SK-N-MC (cell line): Measurements from ENCODE around the gene COL4A4.
A peak's percentile ranks its signal among the peaks of the same experiment; 100 is the strongest.

Experiments used
- DNase-seq: peaks from one replicate; pipeline ENCODE4 v3.0.0-alpha.2; 2011; ENCODE audit warnings: low read depth, low spot score
- H3K27ac ChIP-seq: fragments of 200-600 bp; sonication (generic); 2 replicates; pipeline ENCODE4 v1.5.1; 2016; ENCODE audit warnings: mixed run types
- H3K36me3 ChIP-seq: fragments of 200-600 bp; sonication (generic); 2 replicates; pipeline ENCODE4 v1.6.1; 2017; ENCODE audit warnings: antibody characterized with exemption, low read length, mixed read lengths; ENCODE audit not compliant: insufficient read depth
- H3K4me3 ChIP-seq: fragments of 200-600 bp; sonication (generic); 2 replicates; pipeline ENCODE4 v1.5.1; 2016
- H3K9ac ChIP-seq: fragments of 200-600 bp; sonication (generic); 2 replicates; pipeline ENCODE4 v1.8.0; 2017; ENCODE audit warnings: mixed run types, mixed read lengths; ENCODE audit not compliant: insufficient read length
- H3K9me3 ChIP-seq: fragments of 200-600 bp; sonication (generic); 2 replicates; pipeline ENCODE4 v1.6.1; 2017; ENCODE audit warnings: low read depth, mild to moderate bottlenecking, antibody characterized with exemption, low read length, moderate library complexity, mixed read lengths
- EZH2 ChIP-seq: fragments of 200-600 bp; sonication (generic); IDR thresholded peaks from one replicate; pipeline ENCODE4 v1.6.1; 2017; ENCODE audit warnings: antibody characterized with exemption
- FOXP2 ChIP-seq: optimal IDR thresholded peaks from 2 replicates; pipeline ENCODE3; 2011; ENCODE audit warnings: mild to moderate bottlenecking, moderate library complexity; ENCODE audit not compliant: insufficient read depth; ENCODE audit errors: extremely low read length, control extremely low read depth
- POLR2AphosphoS5 ChIP-seq: IDR thresholded peaks from 2 replicates; pipeline ENCODE4 v1.6.1; 2012; ENCODE audit warnings: mild to moderate bottlenecking, low read depth, low read length, borderline replicate concordance

COL4A4 gene

GRCh38 chr2:227132986-227133385 is 31.0 kb downstream of the COL4A4 start:
- Histone ChIP-seq H3K27ac (no peak overlapping the region), H3K9me3 (no peaks in the 10 kb centered on the region), H3K36me3 (no peaks in the 10 kb centered on the region), H3K4me3 (no peak overlapping the region), H3K9ac (no peak overlapping the region)
- TF ChIP-seq FOXP2, result no peak
- no peak for TF ChIP-seq EZH2
- TF ChIP-seq POLR2AphosphoS5, result no peak
- no peak for DNase-seq

- Histone ChIP-seq H3K9ac (no peak overlapping the region), H3K4me3 (no peak overlapping the region), H3K9me3 (no peaks in the 10 kb centered on the region), H3K36me3 (no peaks in the 10 kb centered on the region), H3K27ac (no peak overlapping the region)
- DNase-seq, result no peak
- TF ChIP-seq EZH2, result no peak
- TF ChIP-seq POLR2AphosphoS5, result no peak
Observed at GRCh38 chr2:227130636-227131035, 33.4 kb downstream of the COL4A4 start.

- H3K9me3 ChIP-seq, result no peaks in the 10 kb centered on the region
- no peak overlapping the region for H3K4me3 ChIP-seq
- no peak for DNase-seq
- H3K27ac ChIP-seq, result no peak overlapping the region
- H3K9ac ChIP-seq, result no peak overlapping the region
- no peak for TF ChIP-seq POLR2AphosphoS5
- no peak for TF ChIP-seq EZH2
- TF ChIP-seq FOXP2, result no peak
- H3K36me3 ChIP-seq, result no peaks in the 10 kb centered on the region
Observed at GRCh38 chr2:227127201-227127600, 36.8 kb downstream of the COL4A4 start.

- no peak overlapping the region for H3K4me3 ChIP-seq
- DNase-seq, result no peak
- H3K9me3 ChIP-seq, result no peaks in the 10 kb centered on the region
- no peak overlapping the region for H3K9ac ChIP-seq
- H3K27ac ChIP-seq, result no peak overlapping the region
- TF ChIP-seq FOXP2 (no peak), POLR2AphosphoS5 (no peak), EZH2 (no peak)
- no peaks in the 10 kb centered on the region for H3K36me3 ChIP-seq
Observed at GRCh38 chr2:227125506-227125905, 38.5 kb downstream of the COL4A4 start.

GRCh38 chr2:227124811-227125210 is 39.2 kb downstream of the COL4A4 start:
- Histone ChIP-seq H3K4me3 (no peak overlapping the region), H3K27ac (no peak overlapping the region), H3K36me3 (no peaks in the 10 kb centered on the region), H3K9me3 (no peaks in the 10 kb centered on the region), H3K9ac (peak overlapping the region; percentile 20)
- TF ChIP-seq POLR2AphosphoS5, result no peak
- TF ChIP-seq FOXP2, result no peak
- no peak for TF ChIP-seq EZH2
- DNase-seq, result peak; percentile 16

GRCh38 chr2:227123697-227124096 is 40.3 kb downstream of the COL4A4 start:
- Histone ChIP-seq H3K36me3 (no peaks in the 10 kb centered on the region), H3K9me3 (no peaks in the 10 kb centered on the region), H3K27ac (no peak overlapping the region), H3K4me3 (no peak overlapping the region), H3K9ac (no peak overlapping the region)
- no peak for DNase-seq
- TF ChIP-seq EZH2, result no peak
- TF ChIP-seq FOXP2, result no peak
- TF ChIP-seq POLR2AphosphoS5, result no peak

- TF ChIP-seq POLR2AphosphoS5 (no peak), FOXP2 (no peak), EZH2 (no peak)
- Histone ChIP-seq H3K4me3 (no peak overlapping the region), H3K9ac (no peak overlapping the region), H3K27ac (no peak overlapping the region), H3K9me3 (no peaks in the 10 kb centered on the region), H3K36me3 (no peaks in the 10 kb centered on the region)
- DNase-seq, result no peak
Observed at GRCh38 chr2:227118353-227118752, 45.7 kb downstream of the COL4A4 start.

GRCh38 chr2:227117852-227118251 is 46.2 kb downstream of the COL4A4 start:
- no peak overlapping the region for H3K4me3 ChIP-seq
- H3K9me3 ChIP-seq, result no peaks in the 10 kb centered on the region
- H3K9ac ChIP-seq, result no peak overlapping the region
- DNase-seq, result no peak
- no peak overlapping the region for H3K27ac ChIP-seq
- TF ChIP-seq EZH2 (no peak), POLR2AphosphoS5 (no peak), FOXP2 (no peak)
- H3K36me3 ChIP-seq, result no peaks in the 10 kb centered on the region

- no peaks in the 10 kb centered on the region for H3K9me3 ChIP-seq
- no peak overlapping the region for H3K4me3 ChIP-seq
- DNase-seq, result no peak
- no peak for TF ChIP-seq EZH2
- no peak for TF ChIP-seq POLR2AphosphoS5
- TF ChIP-seq FOXP2, result no peak
- no peak overlapping the region for H3K9ac ChIP-seq
- no peak overlapping the region for H3K27ac ChIP-seq
- H3K36me3 ChIP-seq, result no peaks in the 10 kb centered on the region
Observed at GRCh38 chr2:227117027-227117426, 47.0 kb downstream of the COL4A4 start.

- Histone ChIP-seq H3K9ac (no peak overlapping the region), H3K27ac (no peak overlapping the region), H3K9me3 (no peaks in the 10 kb centered on the region), H3K4me3 (no peak overlapping the region), H3K36me3 (no peaks in the 10 kb centered on the region)
- no peak for TF ChIP-seq POLR2AphosphoS5
- no peak for TF ChIP-seq FOXP2
- TF ChIP-seq EZH2, result no peak
- no peak for DNase-seq
Observed at GRCh38 chr2:227115761-227116160, 48.2 kb downstream of the COL4A4 start.
